T-helper 1 cell treated with Interleukin-12 subunit alpha and Interleukin-12 subunit beta and Interleukin-4 antibody, amounts not matched to agents 30 ng/mL and 1 ng/mL, for 36 hours (primary cell): ENCODE results near the gene MPDZ. TPM values are rescaled to one million over a fixed set of nuclear protein-coding genes. Genes with fewer than 3 reads are reported as not detected.
"Not testable (repeated sequence)": the region's sequence is repeated elsewhere in the genome, so short reads cannot be mapped to it uniquely, and the experiment has no call there.

Source experiments
- intact Hi-C: fragments of 100-400 bp; cut with micrococcal nuclease; formaldehyde crosslinking; loops from one replicate; pipeline ENCODE4 v1.15.1; 2024
- total RNA-seq: library from RNA; stranded (reverse); gene quantifications from 2 replicates; pipeline ENCODE4 v1.2.3, GENCODE V29; 2022

MPDZ gene
- total RNA-seq, 1 donor from 2014 or later, result not detected

DNA sequence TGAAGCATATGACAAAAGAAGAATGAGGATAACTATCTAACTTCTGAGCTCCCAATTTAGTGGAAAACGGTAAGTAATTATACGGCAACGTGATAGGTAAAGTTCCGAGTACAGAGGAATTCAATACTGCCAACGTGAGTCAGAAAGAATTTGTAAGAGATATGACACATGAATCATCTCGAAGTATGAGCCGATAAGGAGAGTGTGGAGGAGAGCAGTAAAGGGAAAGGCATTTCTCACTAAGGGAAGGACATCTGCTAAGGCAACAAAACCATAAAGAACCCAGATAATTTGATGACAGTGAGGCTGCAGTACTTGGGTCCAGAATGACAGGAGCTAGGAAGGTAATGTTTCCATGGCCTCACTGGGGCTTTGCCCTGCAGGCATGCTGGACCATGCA, 11.0 kb downstream of the MPDZ start:
- intact Hi-C loops, result no loop called here

DNA sequence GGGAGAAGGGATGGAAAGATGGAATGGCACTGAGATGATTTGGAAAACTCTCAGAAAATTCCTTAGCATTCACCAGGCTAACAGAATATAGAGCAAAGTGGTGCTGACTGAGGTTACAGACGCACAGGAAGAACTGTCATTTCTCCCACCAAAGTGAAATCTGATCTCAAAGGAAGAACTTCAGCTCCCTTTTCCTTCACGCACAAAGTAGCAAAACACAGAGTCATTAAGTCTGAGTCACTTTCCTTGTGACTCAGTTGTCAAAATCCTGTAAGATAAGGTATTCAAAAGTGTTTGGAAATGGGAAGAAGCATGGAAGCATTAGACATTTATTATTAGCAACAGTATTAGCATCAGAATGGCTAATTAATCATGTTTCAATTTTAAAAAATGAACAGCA, 11.7 kb downstream of the MPDZ start:
- intact Hi-C loops, result no loop called here

DNA sequence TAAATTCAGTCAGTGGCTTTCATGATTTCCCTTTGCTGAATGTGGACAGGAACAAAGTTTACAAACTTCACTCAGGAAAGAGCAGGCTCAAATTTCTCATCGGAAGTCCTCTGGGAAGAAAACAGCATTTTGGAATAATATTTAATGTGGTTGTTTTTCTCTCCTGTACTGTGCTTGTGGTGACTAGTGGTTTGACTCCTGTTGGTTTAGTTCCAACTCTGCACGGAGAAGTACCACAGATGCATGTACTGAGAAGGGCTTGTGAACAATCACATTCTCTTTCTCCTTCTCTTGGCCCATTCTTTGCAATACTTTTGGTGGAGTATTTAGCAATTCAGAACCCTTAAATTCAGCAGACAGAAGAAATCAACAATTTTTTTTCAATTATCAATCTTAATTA, 13.3 kb downstream of the MPDZ start:
- intact Hi-C loops, result no loop called here

DNA sequence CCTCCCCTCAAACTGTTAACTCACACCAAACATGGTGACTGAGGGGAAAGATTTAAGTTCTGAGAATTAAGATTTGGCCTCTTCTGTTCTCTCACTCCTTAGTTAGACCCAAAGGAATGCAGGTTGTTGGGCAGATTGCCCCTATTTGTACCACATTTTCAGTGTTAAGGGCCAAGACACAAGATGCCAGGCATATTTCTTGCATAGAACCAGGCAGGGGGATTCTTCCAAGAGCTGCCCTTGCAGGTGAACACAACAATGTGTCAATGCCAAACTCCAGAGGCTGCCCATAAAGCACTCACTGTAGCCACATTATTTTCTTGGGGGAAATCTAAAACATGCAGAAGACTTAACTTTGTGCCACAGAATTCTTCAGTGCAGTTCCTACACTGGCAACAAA, 14.7 kb downstream of the MPDZ start:
- intact Hi-C loops, result no loop called here

DNA sequence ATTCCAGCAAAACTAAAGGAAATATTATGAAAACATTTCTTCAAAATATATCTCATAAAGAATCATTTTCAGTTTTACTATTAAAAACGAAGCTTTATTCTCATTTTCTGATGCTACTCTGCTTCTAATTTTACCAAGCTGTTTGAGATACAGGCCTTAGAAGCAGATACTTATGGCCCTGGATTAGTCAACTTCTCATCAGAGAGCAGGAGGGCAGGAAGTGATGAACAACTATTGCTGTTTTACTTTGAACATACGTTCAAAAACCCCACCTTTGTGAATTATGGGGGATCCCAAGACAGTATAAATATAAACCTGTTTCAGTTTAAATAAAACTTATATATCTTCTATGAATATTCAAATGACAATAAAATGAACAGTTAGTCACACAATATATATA, 16.0 kb downstream of the MPDZ start:
- intact Hi-C loops, result no loop called here

DNA sequence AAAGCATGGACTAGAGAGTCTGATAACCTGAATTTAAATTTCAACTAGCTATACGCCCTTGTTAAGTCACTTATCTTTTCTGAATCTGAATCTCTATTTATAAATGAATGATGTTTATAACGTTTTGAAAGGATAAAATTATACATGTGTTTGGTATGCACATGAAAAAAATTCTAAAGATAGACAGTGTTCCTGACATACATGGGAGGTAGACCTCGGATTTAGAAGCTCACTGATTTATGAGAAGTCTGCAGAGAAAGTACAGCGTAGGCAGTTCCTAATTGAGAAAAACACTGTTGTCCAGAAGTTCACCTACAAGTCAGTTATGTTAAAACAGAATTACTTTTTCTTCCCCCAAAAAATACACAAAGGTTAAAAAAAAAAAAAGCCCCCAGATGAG, 26.6 kb downstream of the MPDZ start:
- intact Hi-C loops, result no loop called here

DNA sequence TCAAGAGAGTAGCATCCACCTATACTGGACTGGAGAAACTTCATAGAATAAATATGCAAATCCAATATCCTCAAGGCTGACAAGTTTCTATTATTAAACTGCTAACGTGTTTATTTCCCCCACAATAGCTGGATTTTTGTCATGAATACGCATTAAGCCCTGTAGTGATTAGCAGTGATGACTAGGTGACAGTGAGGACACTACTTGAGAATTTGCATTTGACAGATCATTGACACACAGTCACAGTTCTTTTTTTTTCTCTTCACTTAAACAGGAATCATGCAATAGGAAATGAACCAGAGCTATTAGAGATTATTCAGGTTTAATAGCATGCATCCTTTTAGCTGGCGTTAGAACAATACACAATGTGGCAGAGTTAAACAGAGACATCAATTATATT, 35.3 kb downstream of the MPDZ start:
- intact Hi-C loops, result no loop called here

DNA sequence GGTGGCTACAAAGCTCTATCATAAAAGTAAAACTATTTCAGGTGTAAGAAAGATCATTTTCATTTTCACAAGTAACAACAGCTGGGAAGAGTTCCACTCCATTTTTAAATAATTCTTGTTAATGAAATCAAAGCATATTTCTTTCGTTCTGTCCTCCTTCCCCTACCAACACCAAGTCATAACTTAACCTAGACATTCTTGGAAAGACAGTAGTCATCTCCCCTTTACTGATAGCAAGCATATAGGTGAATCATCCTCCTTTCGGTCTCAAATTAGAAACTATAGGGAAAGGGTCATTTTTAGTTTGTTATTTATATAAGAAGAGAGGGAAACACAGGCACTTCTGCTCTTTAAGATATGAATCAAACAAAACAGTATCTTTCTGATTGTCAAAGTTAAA, 38.2 kb downstream of the MPDZ start:
- intact Hi-C loops, result no loop called here

DNA sequence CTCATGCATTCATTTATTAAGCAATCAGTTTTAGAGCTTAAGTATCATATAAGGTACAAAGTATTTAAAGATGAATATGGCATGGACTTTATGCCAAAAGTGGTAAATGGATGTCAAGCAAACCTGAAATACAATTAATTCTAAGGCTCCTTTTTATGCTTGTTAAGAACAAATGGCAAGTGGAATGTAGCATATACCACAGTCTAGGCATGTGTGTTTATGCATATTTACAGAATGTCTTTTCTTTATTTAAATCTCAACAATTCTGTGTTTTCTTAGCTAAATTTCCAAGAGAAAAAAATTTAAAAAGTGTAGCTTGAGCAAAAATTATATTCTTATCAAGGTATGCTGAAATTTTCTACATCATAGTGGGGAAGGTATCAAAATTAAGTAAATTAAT, 39.8 kb downstream of the MPDZ start:
- intact Hi-C loops, result no loop called here

DNA sequence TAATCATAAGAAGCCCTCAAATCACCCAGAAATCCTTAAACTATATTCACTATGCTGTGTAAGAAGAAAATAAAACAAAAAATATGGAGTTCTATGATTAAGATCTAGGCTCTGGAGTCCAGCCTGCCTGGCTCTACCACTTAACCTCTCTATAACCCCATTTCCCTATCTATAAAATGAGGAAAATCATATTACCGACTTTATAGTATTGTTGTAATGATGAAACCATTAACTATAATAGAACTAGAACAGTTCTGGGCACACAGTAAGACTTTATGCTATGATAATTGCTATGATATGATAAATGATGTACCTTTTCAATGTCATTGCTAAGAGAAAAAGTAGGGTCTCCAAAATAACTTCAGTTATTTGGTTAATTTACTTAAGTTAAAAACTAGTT, 40.3 kb downstream of the MPDZ start:
- intact Hi-C loops, result no loop called here

DNA sequence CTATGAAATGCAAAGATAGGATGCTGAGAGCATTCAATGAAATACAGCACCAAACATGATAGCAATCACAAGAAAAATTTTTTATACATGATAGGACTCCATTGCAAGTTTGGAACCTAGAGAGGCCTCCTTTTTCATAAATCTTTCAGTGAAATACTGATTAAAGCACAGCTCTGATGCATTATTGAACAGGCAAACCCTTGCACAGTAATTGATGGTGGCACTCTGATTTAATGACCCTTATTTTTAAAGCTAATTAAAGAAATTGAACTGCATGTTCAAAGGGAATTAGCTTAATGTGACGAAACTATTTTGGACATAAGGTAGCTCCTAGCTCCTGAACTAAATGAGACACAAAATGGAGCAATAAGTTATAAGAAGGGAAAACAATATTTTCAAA, 44.6 kb downstream of the MPDZ start:
- intact Hi-C loops, result no loop called here

DNA sequence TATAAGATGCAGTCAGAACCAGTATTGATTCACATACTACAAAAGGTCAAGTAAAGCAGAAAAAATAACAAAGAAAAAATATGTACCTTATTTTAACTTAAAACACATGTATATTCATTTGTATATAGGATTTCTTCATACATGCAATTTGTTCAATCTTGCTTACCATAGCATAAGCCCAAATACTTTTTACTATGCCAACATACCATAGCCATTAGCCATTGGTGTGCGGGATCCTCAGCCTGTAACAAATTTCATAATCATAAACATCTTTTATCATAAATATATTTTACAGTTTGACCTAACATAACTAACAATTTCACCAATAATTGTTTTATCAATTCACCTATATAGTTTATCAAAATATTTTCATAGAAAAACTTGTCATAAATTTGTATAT, 51.1 kb downstream of the MPDZ start:
- intact Hi-C loops, result no loop called here

DNA sequence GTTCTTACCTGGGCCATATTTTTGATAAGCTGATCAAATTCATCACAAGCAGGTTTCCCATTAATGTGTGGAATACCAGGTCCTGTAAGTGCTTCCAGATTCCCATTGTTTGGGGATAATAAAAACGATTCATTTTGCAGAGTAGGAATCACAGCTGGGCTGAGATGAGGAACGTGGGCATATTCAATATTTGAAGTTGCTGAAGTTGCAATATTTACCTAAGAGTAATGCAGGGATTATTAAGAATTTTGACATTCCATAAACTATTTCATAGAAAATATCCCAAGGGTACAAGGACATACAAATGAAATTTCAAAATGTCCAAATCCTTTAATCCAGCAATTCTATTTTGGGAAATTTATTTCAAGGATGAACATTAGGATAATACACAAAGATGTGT, 55.1 kb downstream of the MPDZ start:
- intact Hi-C loops, result no loop called here

DNA sequence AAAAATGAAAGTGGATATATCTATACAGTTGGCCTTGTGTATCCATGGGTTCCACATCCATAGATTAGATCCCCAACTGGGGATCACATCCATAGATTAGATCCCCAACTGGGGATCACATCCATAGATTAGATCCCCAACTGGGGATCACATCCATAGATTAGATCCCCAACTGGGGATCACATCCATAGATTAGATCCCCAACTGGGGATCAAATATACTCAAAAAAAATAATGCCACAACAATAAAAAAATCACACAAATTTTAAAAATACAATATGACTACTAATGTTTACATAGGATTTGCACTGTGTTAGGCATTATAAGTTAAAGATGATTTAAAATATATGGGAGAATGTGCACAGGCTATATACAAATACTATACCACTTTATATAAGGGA, 56.8 kb downstream of the MPDZ start:
- intact Hi-C loops, result not testable (repeated sequence)

DNA sequence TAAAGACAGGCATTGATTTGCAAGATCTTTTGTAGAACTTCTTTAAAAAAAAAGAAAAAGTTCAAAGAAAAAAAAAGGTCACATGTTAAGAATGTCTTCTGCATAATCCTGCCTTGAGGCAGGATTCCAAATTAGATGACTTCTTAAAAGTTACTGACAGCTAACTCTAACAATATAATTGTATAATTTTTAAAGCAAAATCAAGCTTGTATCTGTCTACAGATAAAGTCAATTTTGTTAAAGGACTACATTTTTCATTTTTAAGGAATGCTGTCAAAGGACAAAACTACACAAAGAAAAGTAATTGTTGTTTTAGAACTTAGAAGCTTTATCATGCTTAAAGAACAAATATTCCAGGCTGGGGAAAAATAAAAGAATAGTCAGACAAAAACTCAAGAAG, 57.8 kb downstream of the MPDZ start:
- intact Hi-C loops, result no loop called here

DNA sequence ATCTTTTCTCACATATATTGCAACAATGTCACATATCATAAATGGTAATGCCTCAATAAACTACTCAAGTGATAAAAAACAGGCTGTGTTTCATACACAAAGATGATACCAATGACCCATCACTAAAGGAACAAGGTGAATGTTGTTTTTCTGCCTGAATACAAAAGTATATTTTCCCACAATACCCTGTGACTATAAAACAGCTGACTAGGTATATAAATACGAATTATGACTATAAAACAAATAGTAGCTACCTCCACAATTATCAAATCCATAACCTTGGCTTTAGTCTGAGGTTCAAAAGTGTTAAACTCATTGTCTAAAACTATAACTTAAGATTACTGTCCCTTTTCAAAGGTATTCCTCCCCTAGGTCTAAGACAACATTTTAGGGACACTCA, 58.7 kb downstream of the MPDZ start:
- intact Hi-C loops, result no loop called here

DNA sequence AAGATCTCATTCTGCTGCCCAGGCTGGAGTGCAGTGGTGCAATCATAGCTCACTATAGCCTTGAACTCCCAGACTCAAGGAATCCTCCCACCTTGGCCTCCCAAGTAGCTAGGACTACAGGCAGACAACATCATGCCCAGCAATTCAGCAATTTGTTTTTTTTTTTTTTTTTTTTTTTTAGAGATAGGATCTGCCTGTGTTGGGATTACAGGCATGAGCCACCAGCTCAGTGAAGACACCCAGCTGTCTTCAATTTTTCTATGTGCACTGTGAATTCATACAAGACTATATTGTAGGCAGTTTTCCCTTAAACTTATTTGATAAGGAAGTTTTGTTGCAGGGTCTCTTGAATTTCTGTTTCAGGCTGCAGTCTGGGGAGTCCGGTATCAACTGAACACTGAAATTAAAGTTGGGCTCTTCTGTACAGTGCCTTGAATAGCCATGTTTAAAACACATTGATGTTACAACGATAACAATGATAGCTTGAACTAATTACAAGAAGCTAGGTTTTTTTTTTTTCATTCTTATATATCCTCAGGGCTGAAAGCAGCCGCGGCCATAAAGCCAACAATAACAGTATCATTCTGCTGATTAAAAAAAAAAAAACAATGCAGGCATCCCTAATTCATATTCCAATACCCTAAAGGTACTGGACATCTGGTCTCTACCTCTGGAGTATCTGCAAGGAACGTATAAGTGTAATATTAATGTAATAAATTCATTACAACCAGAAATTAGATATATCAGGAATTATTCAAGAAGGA, 63.5 kb downstream of the MPDZ start:
- intact Hi-C loops, result loop anchor here (10.0 kb wide), 1 partner anchor 1139 kb away; no protein-coding TSS in a partner anchor

DNA sequence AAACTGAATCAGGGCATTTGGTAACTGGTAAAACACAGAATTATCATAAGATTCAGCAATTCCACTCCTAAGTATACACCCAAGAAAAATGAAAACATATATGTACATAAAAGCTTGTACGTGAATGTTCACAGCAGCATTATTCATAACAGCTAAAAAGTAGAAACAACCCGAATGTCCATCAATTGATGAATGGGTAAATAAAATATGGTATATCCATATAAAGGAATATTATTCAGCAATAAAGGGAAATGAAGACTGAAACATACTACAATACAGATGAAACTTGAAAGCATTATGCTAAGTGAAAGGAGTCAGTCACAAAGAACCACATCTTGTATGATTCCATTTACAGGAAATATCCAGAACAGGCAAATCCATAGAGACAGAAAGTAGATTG, 65.5 kb downstream of the MPDZ start:
- intact Hi-C loops, result loop anchor here (10.0 kb wide), 1 partner anchor 1141 kb away; no protein-coding TSS in a partner anchor

DNA sequence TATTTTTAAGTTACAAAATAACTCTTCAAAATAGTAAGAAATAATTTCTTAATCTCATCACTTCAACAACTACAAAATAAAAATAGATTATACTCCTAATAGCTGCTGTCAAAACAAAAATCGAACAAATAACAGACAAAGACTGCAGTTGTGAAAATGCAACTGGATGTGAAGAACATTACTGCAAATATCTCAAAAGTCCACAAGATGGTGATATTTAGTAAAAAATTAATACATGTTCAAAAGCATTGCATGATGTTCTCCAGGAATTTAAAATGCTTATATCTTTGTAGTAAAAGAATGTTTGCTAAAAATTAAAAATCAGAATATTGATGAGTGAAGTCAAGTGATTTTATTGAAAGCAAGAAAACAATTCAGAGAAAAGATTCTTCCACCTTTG, 66.2 kb downstream of the MPDZ start:
- intact Hi-C loops, result loop anchor here (10.0 kb wide), 1 partner anchor 1141 kb away; no protein-coding TSS in a partner anchor

DNA sequence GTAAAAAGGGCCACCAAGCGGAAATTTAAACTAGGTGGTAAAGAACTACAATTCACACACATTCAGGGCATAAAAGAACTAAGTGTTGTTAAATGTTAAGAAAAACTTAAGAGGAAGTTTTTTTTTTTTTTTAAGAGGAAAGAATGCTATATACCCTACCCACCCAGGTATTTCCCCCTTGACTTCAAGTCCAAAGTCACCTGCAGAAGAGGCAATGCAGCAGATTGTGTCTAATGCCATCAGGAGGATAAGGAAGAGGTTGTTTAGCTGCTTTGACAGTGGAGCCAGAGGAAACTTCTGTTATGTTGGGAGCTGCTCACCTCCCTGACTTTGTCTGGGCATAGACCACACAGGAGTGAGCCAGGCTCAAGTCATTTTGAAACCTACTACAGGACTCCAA, 69.2 kb downstream of the MPDZ start:
- intact Hi-C loops, result loop anchor here (10.0 kb wide), 1 partner anchor 1144 kb away; no protein-coding TSS in a partner anchor

DNA sequence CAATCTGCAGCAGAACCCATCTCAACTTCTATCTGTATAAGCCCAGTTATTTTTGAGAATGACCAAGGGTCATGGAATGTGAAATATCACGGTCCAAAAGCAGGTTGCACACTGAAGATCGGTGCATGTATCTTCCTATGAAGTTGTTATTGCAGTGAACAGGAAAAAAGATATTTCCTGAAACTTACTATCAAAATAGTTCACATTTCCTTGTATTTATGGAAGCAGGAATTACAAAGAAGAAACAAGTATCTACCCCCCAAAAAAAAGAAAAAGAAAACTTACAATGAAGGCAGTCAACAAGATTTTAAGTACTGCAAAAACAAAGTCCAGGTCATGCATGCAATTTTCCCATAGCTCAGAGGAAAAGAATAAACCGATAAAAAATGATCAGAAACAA, 70.0 kb downstream of the MPDZ start:
- intact Hi-C loops, result no loop called here

DNA sequence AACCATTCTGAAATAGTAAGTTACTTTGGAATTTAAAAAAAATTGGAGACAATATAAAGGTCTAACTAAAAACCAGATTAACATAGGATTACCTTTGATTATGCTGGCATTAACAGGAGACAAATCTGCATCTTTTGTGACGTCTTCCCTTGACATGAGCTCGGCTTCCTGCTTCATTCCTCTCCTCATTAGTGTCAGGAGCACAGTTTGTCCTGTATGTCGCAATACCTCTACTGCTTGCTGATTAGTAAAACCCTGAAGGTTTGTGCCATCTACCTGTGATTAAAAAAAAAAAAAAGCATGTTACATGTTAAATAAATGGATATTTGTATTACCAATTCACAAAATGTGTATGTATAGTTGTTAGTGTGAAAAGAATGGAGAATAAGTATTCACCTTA, 73.7 kb downstream of the MPDZ start:
- intact Hi-C loops, result no loop called here

DNA sequence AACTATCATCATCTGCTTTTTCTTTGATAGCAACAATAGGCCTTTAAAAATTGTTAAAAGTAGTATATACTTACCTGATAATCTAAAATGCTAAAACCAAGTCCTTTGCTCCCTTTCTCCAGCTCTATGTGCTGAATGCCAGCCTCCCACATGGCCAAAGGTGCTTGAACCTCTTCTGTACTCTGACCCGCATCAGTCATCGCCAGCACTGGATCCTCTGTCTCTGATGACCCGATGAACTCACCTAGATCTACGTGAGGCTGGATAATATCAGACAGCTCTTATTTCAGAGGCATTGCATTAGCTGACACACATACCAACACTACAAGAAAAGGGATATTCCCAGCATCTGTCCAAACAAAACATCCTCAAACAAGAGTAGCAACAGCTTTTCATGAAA, 89.5 kb downstream of the MPDZ start:
- intact Hi-C loops, result no loop called here

DNA sequence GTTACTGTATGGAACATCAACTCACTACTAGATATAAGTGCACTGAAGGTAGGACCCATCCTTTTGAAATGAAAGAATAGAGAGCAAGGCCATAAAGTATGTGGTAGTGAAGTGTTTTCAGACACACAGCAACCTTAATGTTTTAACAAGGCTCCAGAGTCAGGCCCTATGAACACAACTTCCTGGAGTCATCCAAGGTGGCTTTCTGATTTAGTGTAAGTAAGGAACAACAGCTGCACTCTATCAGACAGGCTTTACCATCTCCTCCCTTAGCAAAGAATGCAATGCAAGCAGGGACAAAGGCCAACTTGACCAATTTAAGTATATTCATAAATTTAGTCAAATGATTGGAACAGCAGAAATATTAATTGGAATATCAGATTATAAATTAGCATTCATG, 90.1 kb downstream of the MPDZ start:
- intact Hi-C loops, result no loop called here
